Activated CD8-positive, alpha-beta memory T cell treated with anti-CD3 and anti-CD28 coated beads for 36 hours (primary cell): Measurements from ENCODE around the gene DNAAF9. TPM values are rescaled to one million over a fixed set of nuclear protein-coding genes. Genes with fewer than 3 reads are reported as not detected.

Source experiments
- CTCF ChIA-PET: fragments of 350-600 bp; sonication (Branson Sonifier 250); formaldehyde crosslinking; loops from one replicate; lab custom pipeline; 2021; ENCODE audit warnings: antibody characterized with exemption; lab: Charles Lee
- POLR2A ChIA-PET: fragments of 350-600 bp; sonication (Branson Sonifier 250); formaldehyde crosslinking; loops from one replicate; lab custom pipeline; 2021; ENCODE audit warnings: antibody characterized with exemption; lab: Charles Lee
- total RNA-seq, 2 experiments: library from RNA; stranded (reverse); gene quantifications; one replicate each; pipeline ENCODE4 v1.2.3, GENCODE V29; 2021

The DNAAF9 gene
- total RNA-seq, 2 experiments from 2014 or later: 2.2 to 2.3 TPM

- ChIA-PET CTCF (interaction anchor here (0.7 kb wide), 1 partner anchor 44 kb away, joined by 3 read pairs; no protein-coding TSS in a partner anchor), POLR2A (interaction anchor here (0.7 kb wide), 1 partner anchor 36 kb away, joined by 6 read pairs; no protein-coding TSS in a partner anchor)
These were observed 23.5 kb downstream of the DNAAF9 start for GRCh38 chr20:3383878-3384495.

GRCh38 chr20:3382836-3383235, 24.6 kb downstream of the DNAAF9 start:
- POLR2A ChIA-PET: no interaction called here
- CTCF ChIA-PET: interaction anchor here (0.7 to 1.7 kb wide), 2 partner anchors 25 to 48 kb away, joined by 3 read pairs; partner anchors contain the start of gene DNAAF9

- ChIA-PET CTCF (no interaction called here), POLR2A (no interaction called here)
These were observed 27.0 kb downstream of the DNAAF9 start for GRCh38 chr20:3380228-3381070.

- ChIA-PET CTCF (no interaction called here), POLR2A (no interaction called here)
These were observed 29.3 kb downstream of the DNAAF9 start for GRCh38 chr20:3378138-3378537.

GRCh38 chr20:3377644-3378043, 29.8 kb downstream of the DNAAF9 start:
- ChIA-PET CTCF (interaction anchor here (0.7 kb wide), 1 partner anchor 855 kb away, joined by 3 read pairs; no protein-coding TSS in a partner anchor), POLR2A (no interaction called here)

- POLR2A ChIA-PET: no interaction called here
These were observed 33.2 kb downstream of the DNAAF9 start for GRCh38 chr20:3374296-3374695.

GRCh38 chr20:3371754-3372153, 35.7 kb downstream of the DNAAF9 start:
- ChIA-PET CTCF (interaction anchor here (0.7 kb wide), 1 partner anchor 318 kb away, joined by 3 read pairs; no protein-coding TSS in a partner anchor), POLR2A (no interaction called here)

More at GRCh38 chr20:3374296-3374695, 33.2 kb downstream of the DNAAF9 start:
- CTCF ChIA-PET: no interaction called here

GRCh38 chr20:3367089-3367488, 40.4 kb downstream of the DNAAF9 start:
- ChIA-PET CTCF (interaction anchor here (0.6 kb wide), 1 partner anchor 221 kb away, joined by 3 read pairs; no protein-coding TSS in a partner anchor), POLR2A (no interaction called here)

GRCh38 chr20:3364323-3365013, 43.0 kb downstream of the DNAAF9 start:
- CTCF ChIA-PET: no interaction called here
- POLR2A ChIA-PET: no interaction called here

- ChIA-PET CTCF (no interaction called here), POLR2A (interaction anchor here (0.5 kb wide), 1 partner anchor 132 kb away, joined by 3 read pairs; no protein-coding TSS in a partner anchor)
These were observed 46.7 kb downstream of the DNAAF9 start for GRCh38 chr20:3360752-3361151.

GRCh38 chr20:3358676-3359340, 48.7 kb downstream of the DNAAF9 start:
- ChIA-PET CTCF (no interaction called here), POLR2A (no interaction called here)

Other genes with a start within 250 kb of the DNAAF9 start
- gene FASTKD5, start 247.8 kb downstream of the DNAAF9 start, total RNA-seq: 10 to 100 TPM; 25.4 to 27.4 TPM
- 1 to 10 TPM; 4.8 TPM for gene UBOX5, start 247.8 kb downstream of the DNAAF9 start, total RNA-seq
- under 1 TPM; 0.89 to 0.96 TPM for gene LZTS3, start 234.1 kb downstream of the DNAAF9 start, total RNA-seq
- gene DDRGK1, start 203.0 kb downstream of the DNAAF9 start, total RNA-seq: 10 to 100 TPM; 78.6 to 79.1 TPM
- gene ITPA, start 198.2 kb downstream of the DNAAF9 start, total RNA-seq: 10 to 100 TPM; 86.8 to 94.7 TPM
- gene SLC4A11, start 168.5 kb downstream of the DNAAF9 start, total RNA-seq: 1 to 10 TPM; 3.9 to 4.0 TPM
- 10 to 100 TPM; 10.9 to 11.6 TPM for gene ATRN, start 63.3 kb upstream of the DNAAF9 start, total RNA-seq